ENCODE measurements around the gene MYL9.
"Not testable (repeated sequence)": the region's sequence is repeated elsewhere in the genome, so short reads cannot be mapped to it uniquely, and the experiment has no call there.

- not testable (repeated sequence) for TF ChIP-seq TAF1 (IDR thresholded peaks at IDR 0.05; ENCODE audit: low read depth)
- TF ChIP-seq, protein P1, sequence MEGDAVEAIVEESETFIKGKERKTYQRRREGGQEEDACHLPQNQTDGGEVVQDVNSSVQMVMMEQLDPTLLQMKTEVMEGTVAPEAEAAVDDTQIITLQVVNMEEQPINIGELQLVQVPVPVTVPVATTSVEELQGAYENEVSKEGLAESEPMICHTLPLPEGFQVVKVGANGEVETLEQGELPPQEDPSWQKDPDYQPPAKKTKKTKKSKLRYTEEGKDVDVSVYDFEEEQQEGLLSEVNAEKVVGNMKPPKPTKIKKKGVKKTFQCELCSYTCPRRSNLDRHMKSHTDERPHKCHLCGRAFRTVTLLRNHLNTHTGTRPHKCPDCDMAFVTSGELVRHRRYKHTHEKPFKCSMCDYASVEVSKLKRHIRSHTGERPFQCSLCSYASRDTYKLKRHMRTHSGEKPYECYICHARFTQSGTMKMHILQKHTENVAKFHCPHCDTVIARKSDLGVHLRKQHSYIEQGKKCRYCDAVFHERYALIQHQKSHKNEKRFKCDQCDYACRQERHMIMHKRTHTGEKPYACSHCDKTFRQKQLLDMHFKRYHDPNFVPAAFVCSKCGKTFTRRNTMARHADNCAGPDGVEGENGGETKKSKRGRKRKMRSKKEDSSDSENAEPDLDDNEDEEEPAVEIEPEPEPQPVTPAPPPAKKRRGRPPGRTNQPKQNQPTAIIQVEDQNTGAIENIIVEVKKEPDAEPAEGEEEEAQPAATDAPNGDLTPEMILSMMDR (IDR thresholded peaks at IDR 0.05; ENCODE audit: poor library complexity, severe bottlenecking), result not testable (repeated sequence)
Observed at GRCh38 chr20:36564078-36564725, 22.9 kb downstream of the MYL9 start.
